Stimulated activated CD4-positive, alpha-beta T cell treated with anti-CD3 and anti-CD28 coated beads, Interleukin-12 subunit alpha, Interleukin-12 subunit beta, amount 100 ng/mL, for 4 hours (primary cell): ENCODE data around the gene RUVBL1.

ENCODE experiments used
- DNase-seq: peaks from one replicate; pipeline ENCODE4 v3.0.0-alpha.2; 2020

RUVBL1 gene

GRCh38 chr3:128064962-128065361 is 58.6 kb downstream of the RUVBL1 start:
- DNase-seq = no peak

GRCh38 chr3:128063865-128064264 is 59.7 kb downstream of the RUVBL1 start:
- no peak for DNase-seq

- no peak for DNase-seq
These were observed 61.4 kb downstream of the RUVBL1 start for GRCh38 chr3:128062033-128062745.

GRCh38 chr3:128060473-128061381 is 62.9 kb downstream of the RUVBL1 start:
- no peak for DNase-seq

GRCh38 chr3:128056258-128056657 is 67.4 kb downstream of the RUVBL1 start:
- no peak for DNase-seq

- no peak for DNase-seq
These were observed 69.2 kb downstream of the RUVBL1 start for GRCh38 chr3:128054367-128054766.

- DNase-seq = no peak
These were observed 70.0 kb downstream of the RUVBL1 start for GRCh38 chr3:128053614-128054013.

- DNase-seq = no peak
These were observed 70.8 kb downstream of the RUVBL1 start for GRCh38 chr3:128052595-128053351.

GRCh38 chr3:128051837-128052594 is 71.6 kb downstream of the RUVBL1 start, which contains the start of gene SEC61A1:
TSS of gene SEC61A1 (plus strand) at chr3:128052437. CDS start at chr3:128052553, 116 bp downstream.
- peak; percentile 94 for DNase-seq

- no peak for DNase-seq
These were observed 72.2 kb downstream of the RUVBL1 start for GRCh38 chr3:128051459-128051836.

- DNase-seq = no peak
These were observed 73.0 kb downstream of the RUVBL1 start for GRCh38 chr3:128050597-128050996.

GRCh38 chr3:128041344-128041743 is 82.3 kb downstream of the RUVBL1 start:
- no peak for DNase-seq

GRCh38 chr3:128040660-128041059 is 83.0 kb downstream of the RUVBL1 start:
- no peak for DNase-seq

- no peak for DNase-seq
These were observed 83.6 kb downstream of the RUVBL1 start for GRCh38 chr3:128040041-128040440.

GRCh38 chr3:128036119-128036518 is 87.5 kb downstream of the RUVBL1 start:
- DNase-seq = no peak

- no peak for DNase-seq
These were observed 90.5 kb downstream of the RUVBL1 start for GRCh38 chr3:128033102-128033501.
